Suprapubic skin (tissue), 3 donors: ENCODE results near the gene CFAP53.

Experiments used
- POLR2AphosphoS5 ChIP-seq, 3 donors: sonication (generic); formaldehyde crosslinking; IDR thresholded peaks; one replicate each; pipeline ENCODE4 v1.6.1; 2017; ENCODE audit warnings: antibody characterized with exemption in 3 of 3
- TF ChIP-seq, protein P1 (sequence below), 2 donors: fragments of 200-600 bp in 1 of 2; fragments of 450-650 bp in 1 of 2; sonication (generic) in 1 of 2; IDR thresholded peaks; one replicate each; pipeline ENCODE4 v1.5.1; 2016 to 2019; ENCODE audit warnings: antibody characterized with exemption in 2 of 2, mild to moderate bottlenecking in 1 of 2, moderate library complexity in 1 of 2

DNA sequence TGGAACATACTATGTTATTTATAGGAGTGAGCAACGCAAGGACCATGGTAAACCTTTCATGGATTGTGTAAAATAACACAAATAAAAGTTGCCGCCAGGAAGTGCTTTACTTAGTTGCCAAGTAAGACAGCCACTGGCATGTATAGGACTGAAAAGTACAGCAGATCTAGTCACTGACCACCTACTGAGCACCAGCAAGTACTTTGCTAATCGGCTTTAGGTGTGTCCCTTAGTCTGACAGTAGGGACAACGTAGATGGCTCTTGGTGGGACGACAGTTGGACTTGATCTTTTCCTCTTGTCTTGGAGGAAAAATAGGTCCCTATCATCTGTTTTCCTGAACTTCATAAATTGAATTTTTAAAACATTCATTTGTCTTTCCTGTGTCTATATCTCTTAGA lies 34.8 kb upstream of the CFAP53 start:
- no peak for TF ChIP-seq POLR2AphosphoS5 (IDR thresholded peaks at IDR 0.05)
- TF ChIP-seq, protein P1, sequence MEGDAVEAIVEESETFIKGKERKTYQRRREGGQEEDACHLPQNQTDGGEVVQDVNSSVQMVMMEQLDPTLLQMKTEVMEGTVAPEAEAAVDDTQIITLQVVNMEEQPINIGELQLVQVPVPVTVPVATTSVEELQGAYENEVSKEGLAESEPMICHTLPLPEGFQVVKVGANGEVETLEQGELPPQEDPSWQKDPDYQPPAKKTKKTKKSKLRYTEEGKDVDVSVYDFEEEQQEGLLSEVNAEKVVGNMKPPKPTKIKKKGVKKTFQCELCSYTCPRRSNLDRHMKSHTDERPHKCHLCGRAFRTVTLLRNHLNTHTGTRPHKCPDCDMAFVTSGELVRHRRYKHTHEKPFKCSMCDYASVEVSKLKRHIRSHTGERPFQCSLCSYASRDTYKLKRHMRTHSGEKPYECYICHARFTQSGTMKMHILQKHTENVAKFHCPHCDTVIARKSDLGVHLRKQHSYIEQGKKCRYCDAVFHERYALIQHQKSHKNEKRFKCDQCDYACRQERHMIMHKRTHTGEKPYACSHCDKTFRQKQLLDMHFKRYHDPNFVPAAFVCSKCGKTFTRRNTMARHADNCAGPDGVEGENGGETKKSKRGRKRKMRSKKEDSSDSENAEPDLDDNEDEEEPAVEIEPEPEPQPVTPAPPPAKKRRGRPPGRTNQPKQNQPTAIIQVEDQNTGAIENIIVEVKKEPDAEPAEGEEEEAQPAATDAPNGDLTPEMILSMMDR (IDR thresholded peaks at IDR 0.05), result no peak
